ENCODE data around the gene VPS29.

DNA sequence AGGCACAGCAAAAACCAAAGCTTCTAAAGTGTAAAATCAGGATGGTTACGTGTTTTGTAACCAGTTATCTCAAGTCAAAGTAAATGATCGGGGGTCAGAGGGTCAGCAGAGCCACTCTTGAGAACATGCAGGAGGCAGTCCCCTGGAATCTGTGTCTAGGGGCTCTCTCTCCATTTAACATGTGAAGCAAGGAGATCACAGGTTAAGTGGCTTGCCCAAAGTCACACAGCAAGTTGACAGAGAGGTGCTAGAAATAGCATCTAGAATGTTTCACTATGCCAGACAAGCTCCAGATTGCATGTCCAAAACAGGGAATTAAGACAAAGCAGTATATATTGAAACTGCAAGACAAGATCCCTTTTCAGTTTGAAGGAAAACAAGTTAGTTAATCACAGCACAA lies 47.8 kb upstream of the VPS29 start:
- no peak for TF ChIP-seq EZH2phosphoT487 (IDR thresholded peaks at IDR 0.05; ENCODE audit: borderline replicate concordance, low read length)
- TF ChIP-seq, protein P1, sequence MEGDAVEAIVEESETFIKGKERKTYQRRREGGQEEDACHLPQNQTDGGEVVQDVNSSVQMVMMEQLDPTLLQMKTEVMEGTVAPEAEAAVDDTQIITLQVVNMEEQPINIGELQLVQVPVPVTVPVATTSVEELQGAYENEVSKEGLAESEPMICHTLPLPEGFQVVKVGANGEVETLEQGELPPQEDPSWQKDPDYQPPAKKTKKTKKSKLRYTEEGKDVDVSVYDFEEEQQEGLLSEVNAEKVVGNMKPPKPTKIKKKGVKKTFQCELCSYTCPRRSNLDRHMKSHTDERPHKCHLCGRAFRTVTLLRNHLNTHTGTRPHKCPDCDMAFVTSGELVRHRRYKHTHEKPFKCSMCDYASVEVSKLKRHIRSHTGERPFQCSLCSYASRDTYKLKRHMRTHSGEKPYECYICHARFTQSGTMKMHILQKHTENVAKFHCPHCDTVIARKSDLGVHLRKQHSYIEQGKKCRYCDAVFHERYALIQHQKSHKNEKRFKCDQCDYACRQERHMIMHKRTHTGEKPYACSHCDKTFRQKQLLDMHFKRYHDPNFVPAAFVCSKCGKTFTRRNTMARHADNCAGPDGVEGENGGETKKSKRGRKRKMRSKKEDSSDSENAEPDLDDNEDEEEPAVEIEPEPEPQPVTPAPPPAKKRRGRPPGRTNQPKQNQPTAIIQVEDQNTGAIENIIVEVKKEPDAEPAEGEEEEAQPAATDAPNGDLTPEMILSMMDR (conservative IDR thresholded peaks at IDR 0.05; ENCODE audit: low read depth, low read length) = no peak

All from PC-3 (cell line).